ENCODE data around the gene TMEM69. TPM values are rescaled to one million over a fixed set of nuclear protein-coding genes. Genes with fewer than 3 reads are reported as not detected.

TMEM69 gene
- 19.1 TPM for total RNA-seq (2021; ENCODE audit: unreplicated experiment)
- 13.6 TPM for polyA plus RNA-seq (2012; ENCODE audit: insufficient read length)
- Bru-seq, nascent RNA, result percentile 86 among the genes with signal in this experiment
- percentile 81 among the genes with signal in this experiment for BruChase-seq, experiment 1, labeled RNA remaining after a 2-hour chase
- BruChase-seq, experiment 2, labeled RNA remaining after a 6-hour chase, result percentile 87 among the genes with signal in this experiment
- long read RNA-seq, transcript TMEM69-201 (3 exons, 2,439 nt), result major isoform, 10 of 17 reads
- long read RNA-seq, partial matches to known transcripts, result 0 of 17 reads
- long read RNA-seq, other reads (novel, unspliced or antisense), result 5 of 17 reads

GRCh38 chr1:45687754-45688740, at the start of gene TMEM69:
Gene TMEM69, plus strand, starts transcription at chr1:45688181. Its CDS starts 2,888 bp downstream, at chr1:45691069.
- in situ Hi-C loops (cut with HindIII; ENCODE audit: low pct_unique_long_range_greater_than_20kb, low sequenced_read_pairs) (loop anchor here (25.0 kb wide), 1 partner anchor 174 kb away; no protein-coding TSS in a partner anchor), intact Hi-C loops (cut with micrococcal nuclease; ENCODE audit: unreplicated experiment) (loop anchor here (5.0 kb wide), 1 partner anchor 194 kb away; no protein-coding TSS in a partner anchor)
- Histone ChIP-seq H3K36me3 (ENCODE audit: control insufficient read depth, insufficient read depth, low read length) (peaks cover 22% of the 10 kb centered on the region), H3K27ac (ENCODE audit: low read length) (peak within 1 kb of the TSS; percentile 100), H3K9me3 (ENCODE audit: control insufficient read depth, insufficient read depth, low read depth, low read length) (no peaks in the 10 kb centered on the region), H3K27me3 (ENCODE audit: control insufficient read depth, insufficient read depth, low read length) (no peaks in the 10 kb centered on the region), H3K4me3 (ENCODE audit: low read depth in 2 of 2, low read length in 2 of 2) (peak within 1 kb of the TSS; percentile 99 to 100), H3K4me1 (ENCODE audit: control insufficient read depth, insufficient read depth, low read length) (peaks cover 21% of the 10 kb centered on the region)
- TF ChIP-seq TCF7L2 (IDR thresholded peaks at IDR 0.05; ENCODE audit: low read depth, low read length) (no peak), CTCF (IDR thresholded peaks at IDR 0.05) (no peak), POLR2AphosphoS5 (IDR thresholded peaks at IDR 0.05; ENCODE audit: low read depth, low read length) (peak; percentile 90), SIN3A (IDR thresholded peaks at IDR 0.05; ENCODE audit: borderline replicate concordance, insufficient read depth, low read depth, low read length) (no peak), REST (IDR thresholded peaks at IDR 0.05; ENCODE audit: insufficient read depth in 1 of 2, low read depth in 2 of 2, low read length in 1 of 2) (peak in 1 of 2 experiments; percentile 6; a peak in 1 of 4 replicates)
- ATAC-seq (peak; percentile 60), DNase-seq (ENCODE audit: low read depth, low spot score) (peak; percentile 86)
- ChIA-PET POLR2A (interaction anchor here (0.6 kb wide), 1 partner anchor 175 kb away, joined by 3 read pairs; no protein-coding TSS in a partner anchor), CTCF (interaction anchor here (0.6 to 0.7 kb wide), 2 partner anchors 106 to 347 kb away, joined by 3 to 5 read pairs; no protein-coding TSS in a partner anchor)
- TSS peak; percentile 74 for BruUV-seq (replicated peaks)

- ATAC-seq, result no peak
- no peak for DNase-seq (ENCODE audit: low read depth, low spot score)
- BruUV-seq (replicated peaks), result no TSS peak
- intact Hi-C loops (cut with micrococcal nuclease; ENCODE audit: unreplicated experiment) (no loop called here), in situ Hi-C loops (cut with HindIII; ENCODE audit: low pct_unique_long_range_greater_than_20kb, low sequenced_read_pairs) (no loop called here)
- no peak overlapping the region for H3K27ac ChIP-seq (ENCODE audit: low read length)
- H3K9me3 ChIP-seq (ENCODE audit: control insufficient read depth, insufficient read depth, low read depth, low read length), result no peaks in the 10 kb centered on the region
- ChIA-PET CTCF (no interaction called here), POLR2A (interaction anchor here (0.7 kb wide), 1 partner anchor 444 kb away, joined by 3 read pairs; no protein-coding TSS in a partner anchor)
- no peaks in the 10 kb centered on the region for H3K27me3 ChIP-seq (ENCODE audit: control insufficient read depth, insufficient read depth, low read length)
- TF ChIP-seq TCF7L2 (IDR thresholded peaks at IDR 0.05; ENCODE audit: low read depth, low read length) (no peak), POLR2AphosphoS5 (IDR thresholded peaks at IDR 0.05; ENCODE audit: low read depth, low read length) (no peak), CTCF (IDR thresholded peaks at IDR 0.05) (no peak), SIN3A (IDR thresholded peaks at IDR 0.05; ENCODE audit: borderline replicate concordance, insufficient read depth, low read depth, low read length) (no peak), REST (IDR thresholded peaks at IDR 0.05; ENCODE audit: insufficient read depth in 1 of 2, low read depth in 2 of 2, low read length in 1 of 2) (no peak)
- H3K4me1 ChIP-seq (ENCODE audit: control insufficient read depth, insufficient read depth, low read length), result no peaks in the 10 kb centered on the region
- H3K4me3 ChIP-seq (ENCODE audit: low read depth in 2 of 2, low read length in 2 of 2), result no peak overlapping the region
- peaks cover 27% of the 10 kb centered on the region for H3K36me3 ChIP-seq (ENCODE audit: control insufficient read depth, insufficient read depth, low read length)
These were observed 47.7 kb upstream of the TMEM69 start for GRCh38 chr1:45640293-45640692.
